ENCODE measurements around the gene BMERB1.
"Not testable (repeated sequence)": the region's sequence is repeated elsewhere in the genome, so short reads cannot be mapped to it uniquely, and the experiment has no call there.

Gene BMERB1

GRCh38 chr16:15547072-15547767, 112.8 kb downstream of the BMERB1 start:
- H3K36me3 Mint-ChIP-seq (ENCODE audit: low read depth); H3K9me3 Mint-ChIP-seq; H3K27ac Mint-ChIP-seq; H3K27me3 Mint-ChIP-seq (ENCODE audit: low read depth); H3K4me3 Mint-ChIP-seq; H3K4me1 Mint-ChIP-seq (ENCODE audit: low read depth): not testable (repeated sequence)

DNA sequence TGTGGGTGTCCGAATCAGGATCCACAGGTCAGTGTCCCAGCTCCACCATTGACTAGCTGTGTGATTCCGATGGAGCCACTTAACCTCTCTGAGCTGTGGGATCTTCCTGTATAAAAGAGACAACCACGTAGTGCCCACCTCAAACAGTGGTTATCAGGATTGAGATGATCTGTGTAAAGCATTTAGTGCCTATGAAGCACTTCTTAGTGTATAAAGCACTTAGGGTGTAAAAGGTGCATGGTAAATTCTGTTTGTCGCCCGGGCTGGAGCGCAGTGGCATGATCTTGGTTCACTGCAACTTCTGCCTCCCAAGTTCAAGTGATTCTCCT, 113.3 kb downstream of the BMERB1 start:
- Mint-ChIP-seq H3K4me3 (no peak overlapping the region), H3K4me1 (ENCODE audit: low read depth) (peaks cover 8% of the 10 kb centered on the region), H3K27me3 (ENCODE audit: low read depth) (no peaks in the 10 kb centered on the region), H3K27ac (no peak overlapping the region), H3K36me3 (ENCODE audit: low read depth) (peaks cover 2% of the 10 kb centered on the region), H3K9me3 (no peaks in the 10 kb centered on the region)

- peaks cover 2% of the 10 kb centered on the region for H3K36me3 Mint-ChIP-seq (ENCODE audit: low read depth)
These were observed 114.1 kb downstream of the BMERB1 start for GRCh38 chr16:15548482-15548891.

DNA sequence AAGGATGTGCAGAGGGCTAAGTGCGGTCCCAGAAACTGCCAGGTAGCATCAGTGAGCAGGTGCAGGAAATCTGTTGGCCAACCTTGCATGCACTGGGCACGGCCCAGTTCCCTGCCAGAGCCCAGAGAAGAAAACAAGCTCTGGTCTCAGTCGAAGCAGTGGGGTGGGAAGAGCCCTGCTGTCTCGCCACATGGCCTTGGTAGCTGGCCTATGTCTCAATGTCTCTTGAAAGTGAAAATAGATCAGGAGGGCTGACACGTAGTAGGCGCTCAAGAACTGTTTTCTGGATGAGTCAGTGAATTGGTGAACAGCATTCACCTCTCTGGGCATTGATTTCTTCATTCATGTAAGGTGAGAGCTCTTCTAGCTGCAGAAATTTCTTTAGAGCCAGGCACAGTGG, 118.1 kb downstream of the BMERB1 start:
- Mint-ChIP-seq H3K4me3 (no peak overlapping the region), H3K36me3 (ENCODE audit: low read depth) (no peaks in the 10 kb centered on the region), H3K4me1 (ENCODE audit: low read depth) (peaks cover 7% of the 10 kb centered on the region), H3K9me3 (no peaks in the 10 kb centered on the region), H3K27ac (no peak overlapping the region), H3K27me3 (ENCODE audit: low read depth) (no peaks in the 10 kb centered on the region)

More at GRCh38 chr16:15548482-15548891, 114.1 kb downstream of the BMERB1 start:
- Mint-ChIP-seq H3K27me3 (ENCODE audit: low read depth) (no peaks in the 10 kb centered on the region), H3K27ac (no peak overlapping the region), H3K9me3 (no peaks in the 10 kb centered on the region), H3K4me1 (ENCODE audit: low read depth) (peaks cover 8% of the 10 kb centered on the region), H3K4me3 (no peak overlapping the region)

GRCh38 chr16:15553313-15554088, 119.1 kb downstream of the BMERB1 start:
- Mint-ChIP-seq H3K4me1 (ENCODE audit: low read depth) (peaks cover 5% of the 10 kb centered on the region), H3K27me3 (ENCODE audit: low read depth) (no peaks in the 10 kb centered on the region), H3K36me3 (ENCODE audit: low read depth) (no peaks in the 10 kb centered on the region), H3K9me3 (no peaks in the 10 kb centered on the region), H3K4me3 (no peak overlapping the region), H3K27ac (no peak overlapping the region)

DNA sequence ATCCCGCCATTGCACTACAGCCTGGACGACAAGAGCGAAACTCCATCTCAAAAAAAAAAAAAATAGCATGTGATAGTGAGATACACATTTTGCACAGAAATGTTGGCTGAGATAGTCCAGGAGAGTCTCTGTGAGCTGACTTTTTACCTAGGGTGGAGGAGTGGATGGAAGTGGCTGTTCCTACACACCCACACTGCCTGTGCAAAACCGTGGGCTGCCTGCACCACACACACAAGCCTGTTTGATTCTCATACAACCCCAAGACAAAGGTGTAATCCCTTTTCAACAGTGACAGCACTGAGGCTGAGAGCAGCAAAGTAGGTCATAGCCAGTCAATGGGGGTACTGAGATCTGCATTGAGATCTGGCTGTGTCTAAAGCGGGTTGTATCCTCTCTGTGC, 121.7 kb downstream of the BMERB1 start:
- Mint-ChIP-seq H3K36me3 (ENCODE audit: low read depth) (no peaks in the 10 kb centered on the region), H3K9me3 (no peaks in the 10 kb centered on the region), H3K27ac (no peak overlapping the region), H3K27me3 (ENCODE audit: low read depth) (no peaks in the 10 kb centered on the region), H3K4me1 (ENCODE audit: low read depth) (peaks cover 3% of the 10 kb centered on the region), H3K4me3 (no peak overlapping the region)

GRCh38 chr16:15557258-15557657, 122.9 kb downstream of the BMERB1 start:
- Mint-ChIP-seq H3K4me1 (ENCODE audit: low read depth) (peaks cover 3% of the 10 kb centered on the region), H3K27ac (no peak overlapping the region), H3K27me3 (ENCODE audit: low read depth) (no peaks in the 10 kb centered on the region), H3K4me3 (no peak overlapping the region), H3K36me3 (ENCODE audit: low read depth) (no peaks in the 10 kb centered on the region), H3K9me3 (no peaks in the 10 kb centered on the region)

DNA sequence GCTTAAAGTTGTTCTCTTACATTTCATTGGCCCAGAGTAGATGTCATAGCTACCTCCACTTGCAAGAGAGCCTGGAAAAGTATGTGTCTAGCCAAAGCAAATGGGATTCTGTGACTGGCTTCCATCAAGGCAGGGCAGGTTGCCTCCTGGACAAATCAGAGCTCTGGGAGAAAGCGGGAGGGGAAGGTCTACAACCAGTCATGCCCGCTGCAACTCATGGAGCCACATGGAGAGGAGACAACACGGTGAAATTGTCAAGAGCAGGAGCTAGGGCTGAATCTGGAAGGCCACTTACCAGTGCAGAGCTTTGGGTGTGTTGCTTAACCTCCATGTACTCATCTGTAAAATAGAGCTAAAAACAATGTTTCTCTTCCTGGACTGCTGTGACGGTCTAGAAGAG, 124.8 kb downstream of the BMERB1 start:
- Mint-ChIP-seq H3K27ac (no peak overlapping the region), H3K36me3 (ENCODE audit: low read depth) (peaks cover 2% of the 10 kb centered on the region), H3K9me3 (peaks cover 4% of the 10 kb centered on the region), H3K27me3 (ENCODE audit: low read depth) (no peaks in the 10 kb centered on the region), H3K4me3 (no peak overlapping the region), H3K4me1 (ENCODE audit: low read depth) (peaks cover 5% of the 10 kb centered on the region)

DNA sequence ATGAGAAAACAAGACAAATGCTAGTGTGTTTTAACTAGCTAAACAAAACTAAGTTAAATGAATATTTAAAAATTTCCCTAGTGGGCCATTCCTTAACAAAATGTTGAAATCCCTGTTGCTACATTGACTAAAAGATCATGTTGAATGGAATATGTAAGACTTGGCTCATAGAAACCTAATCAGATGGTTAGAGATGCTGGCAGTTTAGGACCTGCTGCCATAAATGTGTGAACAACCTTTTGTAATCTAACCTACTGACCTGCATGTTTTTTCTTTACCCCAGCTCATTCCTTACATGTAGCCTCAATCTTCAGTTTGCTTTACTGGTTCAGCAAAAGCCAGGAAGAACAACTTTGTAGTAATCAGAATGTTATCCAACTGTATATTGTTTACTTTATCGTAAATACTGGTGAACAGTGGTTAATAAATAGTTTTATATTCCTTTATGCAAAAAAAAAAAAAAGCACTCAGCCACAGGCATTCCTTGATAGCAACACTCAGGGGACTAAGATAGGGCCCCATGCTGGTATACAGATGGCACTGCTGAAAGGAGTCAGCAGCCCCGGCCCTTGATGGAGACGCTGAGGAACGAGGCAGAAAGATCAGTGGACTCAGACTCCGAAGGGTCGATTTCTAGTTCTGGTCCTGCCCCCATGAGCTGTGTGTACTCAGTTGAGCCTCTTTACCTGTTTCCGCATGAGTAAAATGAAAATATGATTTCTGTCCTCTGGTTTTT, 130.4 kb downstream of the BMERB1 start:
- H3K36me3 Mint-ChIP-seq (ENCODE audit: low read depth) = peaks cover 2% of the 10 kb centered on the region
- no peak overlapping the region for H3K4me3 Mint-ChIP-seq
- H3K27me3 Mint-ChIP-seq (ENCODE audit: low read depth) = no peaks in the 10 kb centered on the region
- no peak overlapping the region for H3K27ac Mint-ChIP-seq
- peaks cover 4% of the 10 kb centered on the region for H3K9me3 Mint-ChIP-seq
- peaks cover 2% of the 10 kb centered on the region for H3K4me1 Mint-ChIP-seq (ENCODE audit: low read depth)

DNA sequence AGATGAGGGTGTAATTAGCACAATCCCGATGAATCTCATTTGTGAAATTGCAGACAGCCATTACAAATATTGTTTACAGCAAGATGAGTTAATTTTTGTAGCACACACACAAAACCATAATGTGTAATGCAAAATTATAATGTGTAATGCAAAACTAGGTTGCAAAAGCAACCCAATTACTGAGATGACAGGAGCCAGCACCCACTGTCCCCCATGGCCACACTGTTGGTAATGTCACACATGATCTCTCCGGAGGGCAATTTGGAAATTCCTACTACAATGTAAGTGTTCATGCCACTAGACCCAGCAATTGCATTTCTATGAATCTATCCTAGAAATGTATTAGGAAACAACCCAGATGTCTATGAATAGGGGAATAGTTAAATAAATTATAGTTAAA, 131.7 kb downstream of the BMERB1 start:
- peaks cover 2% of the 10 kb centered on the region for H3K36me3 Mint-ChIP-seq (ENCODE audit: low read depth)
- peaks cover 2% of the 10 kb centered on the region for H3K4me1 Mint-ChIP-seq (ENCODE audit: low read depth)
- no peaks in the 10 kb centered on the region for H3K27me3 Mint-ChIP-seq (ENCODE audit: low read depth)
- H3K4me3 Mint-ChIP-seq = no peak overlapping the region
- no peak overlapping the region for H3K27ac Mint-ChIP-seq
- H3K9me3 Mint-ChIP-seq = peaks cover 4% of the 10 kb centered on the region

- peaks cover 5% of the 10 kb centered on the region for H3K4me1 Mint-ChIP-seq (ENCODE audit: low read depth)
- H3K27me3 Mint-ChIP-seq (ENCODE audit: low read depth) = no peaks in the 10 kb centered on the region
- H3K27ac Mint-ChIP-seq = no peak overlapping the region
- H3K4me3 Mint-ChIP-seq = no peak overlapping the region
- H3K36me3 Mint-ChIP-seq (ENCODE audit: low read depth) = peaks cover 7% of the 10 kb centered on the region
- peaks cover 6% of the 10 kb centered on the region for H3K9me3 Mint-ChIP-seq
These were observed 133.4 kb downstream of the BMERB1 start for GRCh38 chr16:15567823-15568222.

DNA sequence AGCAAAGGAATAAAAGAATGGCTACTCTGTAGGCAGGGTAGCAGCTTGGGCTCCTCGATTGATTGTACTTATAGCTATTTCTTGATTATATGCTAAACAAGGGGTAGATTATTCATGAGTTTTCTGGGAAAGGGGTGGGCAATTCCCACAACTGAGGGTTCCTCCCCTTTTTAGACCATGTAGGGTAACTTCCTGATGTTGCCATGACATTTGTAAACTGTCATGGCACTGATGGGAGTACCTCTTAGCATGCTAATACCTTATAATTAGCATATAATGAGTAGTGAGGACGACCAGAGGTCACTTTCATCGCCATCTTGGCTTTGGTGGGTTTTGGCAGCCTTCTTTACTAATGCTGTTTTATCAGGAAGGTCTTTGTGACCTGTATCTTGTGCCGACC, 136.3 kb downstream of the BMERB1 start:
- H3K27ac Mint-ChIP-seq; H3K9me3 Mint-ChIP-seq; H3K4me3 Mint-ChIP-seq; H3K27me3 Mint-ChIP-seq (ENCODE audit: low read depth); H3K4me1 Mint-ChIP-seq (ENCODE audit: low read depth): not testable (repeated sequence)
- H3K36me3 Mint-ChIP-seq (ENCODE audit: low read depth) = peaks cover 10% of the 10 kb centered on the region

DNA sequence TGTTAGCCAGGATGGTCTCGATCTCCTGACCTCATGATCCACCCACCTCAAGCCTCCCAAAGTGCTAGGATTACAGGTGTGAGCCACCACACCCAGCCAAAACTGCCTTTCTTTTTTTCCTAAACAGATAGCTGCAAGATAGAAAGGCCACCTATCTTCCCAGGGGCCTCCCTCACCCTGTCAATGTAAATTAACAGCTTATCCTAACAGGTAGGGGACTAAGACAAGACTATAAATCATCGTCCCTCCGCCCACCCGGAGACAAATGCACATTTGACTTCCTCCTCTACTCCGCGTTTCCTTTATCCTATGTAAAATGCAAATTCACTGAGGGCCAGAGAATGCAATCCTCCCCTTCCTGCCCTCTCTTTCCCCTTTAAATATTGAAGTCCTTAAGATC, 137.2 kb downstream of the BMERB1 start:
- Mint-ChIP-seq H3K4me3 (no peak overlapping the region), H3K27ac (peak overlapping the region; percentile 1), H3K36me3 (ENCODE audit: low read depth) (peaks cover 11% of the 10 kb centered on the region), H3K4me1 (ENCODE audit: low read depth) (peaks cover 5% of the 10 kb centered on the region), H3K27me3 (ENCODE audit: low read depth) (no peaks in the 10 kb centered on the region), H3K9me3 (peaks cover 9% of the 10 kb centered on the region)

GRCh38 chr16:15572329-15573001, 138.1 kb downstream of the BMERB1 start:
- no peak overlapping the region for H3K27ac Mint-ChIP-seq
- peaks cover 5% of the 10 kb centered on the region for H3K4me1 Mint-ChIP-seq (ENCODE audit: low read depth)
- peaks cover 13% of the 10 kb centered on the region for H3K9me3 Mint-ChIP-seq
- H3K27me3 Mint-ChIP-seq (ENCODE audit: low read depth) = no peaks in the 10 kb centered on the region
- H3K4me3 Mint-ChIP-seq = no peak overlapping the region
- H3K36me3 Mint-ChIP-seq (ENCODE audit: low read depth) = peaks cover 15% of the 10 kb centered on the region

Measured in T-helper 1 cell treated with Interleukin-12 subunit alpha and Interleukin-12 subunit beta and Interleukin-4 antibody, amounts not matched to agents 30 μg/mL and 1 μg/mL, for 36 hours (primary cell).